Activated naive CD4-positive, alpha-beta T cell treated with anti-CD3 and anti-CD28 coated beads, Interleukin-2, amount 50 U/mL, for 16 hours (primary cell): Measurements from ENCODE around the gene PXMP4.

Experiments
- DNase-seq: peaks from one replicate; pipeline ENCODE4 v3.0.0-alpha.2; 2020

Gene PXMP4

GRCh38 chr20:33681288-33681687 lies 38.8 kb downstream of the PXMP4 start:
- DNase-seq: no peak

GRCh38 chr20:33680686-33681085 lies 39.4 kb downstream of the PXMP4 start:
- no peak for DNase-seq

GRCh38 chr20:33679758-33680485 lies 40.2 kb downstream of the PXMP4 start:
- no peak for DNase-seq

GRCh38 chr20:33677991-33678702 lies 42.0 kb downstream of the PXMP4 start:
- no peak for DNase-seq

- DNase-seq: no peak
These were observed 43.2 kb downstream of the PXMP4 start for GRCh38 chr20:33676652-33677645.

- no peak for DNase-seq
These were observed 44.0 kb downstream of the PXMP4 start for GRCh38 chr20:33676121-33676520.

GRCh38 chr20:33675136-33675959 lies 44.8 kb downstream of the PXMP4 start:
- DNase-seq: no peak

GRCh38 chr20:33674294-33675135 lies 45.6 kb downstream of the PXMP4 start, which contains the start of gene NECAB3:
TSS of gene NECAB3 (minus strand) at chr20:33674428. CDS start at chr20:33674352, 76 bp downstream.
- DNase-seq: peak; percentile 50

GRCh38 chr20:33673410-33674293 lies 46.5 kb downstream of the PXMP4 start:
- no peak for DNase-seq

GRCh38 chr20:33673114-33673409 lies 47.0 kb downstream of the PXMP4 start:
- no peak for DNase-seq

GRCh38 chr20:33672426-33673113 lies 47.5 kb downstream of the PXMP4 start:
- DNase-seq: no peak

- DNase-seq: no peak
These were observed 48.4 kb downstream of the PXMP4 start for GRCh38 chr20:33671573-33672288.

- DNase-seq: no peak
These were observed 49.2 kb downstream of the PXMP4 start for GRCh38 chr20:33670715-33671499.

GRCh38 chr20:33669873-33670640 lies 50.1 kb downstream of the PXMP4 start:
- DNase-seq: no peak

GRCh38 chr20:33669224-33669623 lies 50.9 kb downstream of the PXMP4 start:
- DNase-seq: no peak

GRCh38 chr20:33668466-33669155 lies 51.5 kb downstream of the PXMP4 start:
- DNase-seq: no peak
